Tibial nerve (tissue), 4 donors: ENCODE results near the gene CALML4.
"Not testable (repeated sequence)": the region's sequence is repeated elsewhere in the genome, so short reads cannot be mapped to it uniquely, and the experiment has no call there.

Experiments used
- EP300 ChIP-seq, 2 donors: sonication (generic); formaldehyde crosslinking; IDR thresholded peaks; one replicate each; pipeline ENCODE4 v1.6.1; 2017; ENCODE audit warnings: antibody characterized with exemption in 2 of 2, mild to moderate bottlenecking in 1 of 2
- POLR2A ChIP-seq, 2 donors: fragments of 450-650 bp; IDR thresholded peaks; one replicate each; pipeline ENCODE4 v1.6.1; 2017; ENCODE audit warnings: antibody characterized with exemption in 2 of 2, mild to moderate bottlenecking in 2 of 2, moderate library complexity in 2 of 2
- TF ChIP-seq, protein P1 (sequence below), 5 experiments: fragments of 200-600 bp in 3 of 5; fragments of 450-650 bp in 2 of 5; sonication (generic) in 3 of 5; IDR thresholded peaks; one replicate each; pipeline ENCODE4 v1.5.1; 2016 to 2019; ENCODE audit warnings: antibody characterized with exemption in 5 of 5, mild to moderate bottlenecking in 3 of 5, moderate library complexity in 2 of 5

DNA sequence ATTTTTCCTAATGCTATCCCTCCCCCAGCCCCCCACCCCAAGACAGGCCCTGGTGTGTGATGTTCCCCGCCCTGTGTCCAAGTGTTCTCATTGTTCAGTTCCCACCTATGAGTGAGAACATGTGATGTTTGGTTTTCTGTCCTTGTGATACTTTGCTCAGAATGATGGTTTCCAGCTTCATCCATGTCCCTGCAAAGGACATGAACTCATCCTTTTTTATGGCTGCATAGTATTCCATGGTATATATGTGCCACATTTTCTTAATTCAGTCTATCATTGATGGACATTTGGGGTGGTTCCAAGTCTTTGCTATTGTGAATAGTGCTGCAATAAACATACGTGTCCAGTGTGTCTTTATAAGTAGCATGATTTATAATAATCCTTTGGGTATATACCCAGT lies 33.1 kb downstream of the CALML4 start:
- TF ChIP-seq, protein P1, sequence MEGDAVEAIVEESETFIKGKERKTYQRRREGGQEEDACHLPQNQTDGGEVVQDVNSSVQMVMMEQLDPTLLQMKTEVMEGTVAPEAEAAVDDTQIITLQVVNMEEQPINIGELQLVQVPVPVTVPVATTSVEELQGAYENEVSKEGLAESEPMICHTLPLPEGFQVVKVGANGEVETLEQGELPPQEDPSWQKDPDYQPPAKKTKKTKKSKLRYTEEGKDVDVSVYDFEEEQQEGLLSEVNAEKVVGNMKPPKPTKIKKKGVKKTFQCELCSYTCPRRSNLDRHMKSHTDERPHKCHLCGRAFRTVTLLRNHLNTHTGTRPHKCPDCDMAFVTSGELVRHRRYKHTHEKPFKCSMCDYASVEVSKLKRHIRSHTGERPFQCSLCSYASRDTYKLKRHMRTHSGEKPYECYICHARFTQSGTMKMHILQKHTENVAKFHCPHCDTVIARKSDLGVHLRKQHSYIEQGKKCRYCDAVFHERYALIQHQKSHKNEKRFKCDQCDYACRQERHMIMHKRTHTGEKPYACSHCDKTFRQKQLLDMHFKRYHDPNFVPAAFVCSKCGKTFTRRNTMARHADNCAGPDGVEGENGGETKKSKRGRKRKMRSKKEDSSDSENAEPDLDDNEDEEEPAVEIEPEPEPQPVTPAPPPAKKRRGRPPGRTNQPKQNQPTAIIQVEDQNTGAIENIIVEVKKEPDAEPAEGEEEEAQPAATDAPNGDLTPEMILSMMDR (IDR thresholded peaks at IDR 0.05): not testable (repeated sequence)
- TF ChIP-seq EP300, POLR2A (IDR thresholded peaks at IDR 0.05): not testable (repeated sequence)
